Measurements from ENCODE around the gene PRKAR2A.

GRCh38 chr3:48820612-48821324 is 26.9 kb downstream of the PRKAR2A start:
- no peak for TF ChIP-seq CTCF (conservative IDR thresholded peaks at IDR 0.05; ENCODE audit: low read depth in 2 of 2)
- TF ChIP-seq POLR2AphosphoS5 (IDR thresholded peaks at IDR 0.05; ENCODE audit: low read depth): no peak
- no peak for TF ChIP-seq STAT1 (IDR thresholded peaks at IDR 0.05; ENCODE audit: unreplicated experiment)
- no peak for TF ChIP-seq EZH2 (IDR thresholded peaks at IDR 0.05; ENCODE audit: low read depth, unreplicated experiment)
- TF ChIP-seq CREB1 (CRISPR knock-in tag; IDR thresholded peaks at IDR 0.05; ENCODE audit: low read depth): no peak
- TF ChIP-seq JUNB (IDR thresholded peaks at IDR 0.05; ENCODE audit: unreplicated experiment): no peak
- TF ChIP-seq REST (IDR thresholded peaks at IDR 0.05; ENCODE audit: unreplicated experiment): no peak
- TF ChIP-seq EZH2phosphoT487 (IDR thresholded peaks at IDR 0.05; ENCODE audit: unreplicated experiment): no peak
- no peak for TF ChIP-seq ETS1 (IDR thresholded peaks at IDR 0.05)
- TF ChIP-seq ZNF114 (CRISPR knock-in tag; IDR thresholded peaks at IDR 0.05): no peak
